Breast epithelium (tissue), 4 donors: ENCODE results near the gene KLHL29. TPM values are rescaled to one million over a fixed set of nuclear protein-coding genes. Genes with fewer than 3 reads are reported as not detected.

ENCODE experiments used
- DNase-seq, 2 donors: peaks; one replicate each; pipeline ENCODE4 v3.0.0-alpha.2; 2019; ENCODE audit warnings: low spot score in 2 of 2
- H3K27ac ChIP-seq, 2 donors: fragments of 200-600 bp; sonication (generic) in 1 of 2; one replicate each; pipeline ENCODE4 v1.5.1; 2016 to 2019; ENCODE audit warnings: mild to moderate bottlenecking in 1 of 2
- H3K27me3 ChIP-seq, 2 donors: fragments of 200-600 bp; sonication (generic) in 1 of 2; one replicate each; pipeline versions ENCODE4 v1.5.1 to v1.6.0; 2017 to 2019; ENCODE audit warnings: control low read depth in 1 of 2, mild to moderate bottlenecking in 1 of 2
- H3K36me3 ChIP-seq: fragments of 200-600 bp; one replicate; pipeline ENCODE4 v1.5.1; 2019
- H3K4me1 ChIP-seq, 2 donors: fragments of 200-600 bp; sonication (generic); one replicate each; pipeline ENCODE4 v1.5.1; 2016 to 2019; ENCODE audit warnings: control low read depth in 1 of 2
- H3K4me3 ChIP-seq, 3 donors: fragments of 200-600 bp; sonication (generic); 1 replicate in 2 of 3; 2 replicates in 1 of 3; pipeline ENCODE4 v1.5.1; 2016 to 2019; ENCODE audit warnings: mild to moderate bottlenecking in 3 of 3, moderate library complexity in 2 of 3
- H3K9me3 ChIP-seq, 2 donors: fragments of 200-600 bp; sonication (generic) in 1 of 2; one replicate each; pipeline ENCODE4 v1.5.1; 2016 to 2019; ENCODE audit warnings: control low read depth in 1 of 2
- POLR2A ChIP-seq: fragments of 450-650 bp; IDR thresholded peaks from one replicate; pipeline ENCODE4 v1.6.1; 2016; ENCODE audit warnings: antibody characterized with exemption, mild to moderate bottlenecking, moderate library complexity
- POLR2AphosphoS5 ChIP-seq, 3 donors: sonication (generic); formaldehyde crosslinking; IDR thresholded peaks; one replicate each; pipeline ENCODE4 v1.6.1; 2017; ENCODE audit warnings: antibody characterized with exemption in 3 of 3
- intact Hi-C: fragments of 100-400 bp; cut with DNase I; formaldehyde crosslinking; loops from one replicate; pipeline ENCODE4 v1.15.1; 2023; ENCODE audit warnings: low total_unique reads
- total RNA-seq, 3 donors: library from RNA; depleted of rRNA; stranded (reverse); fragments of >200 nt; gene quantifications; one replicate each; pipeline ENCODE4 v1.1.0, GENCODE V29; 2016
- TF ChIP-seq, protein P1 (sequence below), 3 donors: fragments of 450-650 bp; IDR thresholded peaks; one replicate each; pipeline ENCODE4 v1.5.1; 2016 to 2017; ENCODE audit warnings: antibody characterized with exemption in 3 of 3, mild to moderate bottlenecking in 3 of 3, moderate library complexity in 3 of 3

KLHL29 gene
- total RNA-seq, 3 donors from 2014 or later, result 4.5 to 20.9 (median 14.7) TPM

- Histone ChIP-seq H3K27me3 (no peaks in the 10 kb centered on the region), H3K36me3 (no peaks in the 10 kb centered on the region), H3K27ac (no peak overlapping the region), H3K9me3 (no peaks in the 10 kb centered on the region), H3K4me1 (no peaks in the 10 kb centered on the region), H3K4me3 (no peak overlapping the region)
- intact Hi-C loops, result no loop called here
- DNase-seq, result peak in 1 of 2 donors; percentile 6
- TF ChIP-seq, protein P1, sequence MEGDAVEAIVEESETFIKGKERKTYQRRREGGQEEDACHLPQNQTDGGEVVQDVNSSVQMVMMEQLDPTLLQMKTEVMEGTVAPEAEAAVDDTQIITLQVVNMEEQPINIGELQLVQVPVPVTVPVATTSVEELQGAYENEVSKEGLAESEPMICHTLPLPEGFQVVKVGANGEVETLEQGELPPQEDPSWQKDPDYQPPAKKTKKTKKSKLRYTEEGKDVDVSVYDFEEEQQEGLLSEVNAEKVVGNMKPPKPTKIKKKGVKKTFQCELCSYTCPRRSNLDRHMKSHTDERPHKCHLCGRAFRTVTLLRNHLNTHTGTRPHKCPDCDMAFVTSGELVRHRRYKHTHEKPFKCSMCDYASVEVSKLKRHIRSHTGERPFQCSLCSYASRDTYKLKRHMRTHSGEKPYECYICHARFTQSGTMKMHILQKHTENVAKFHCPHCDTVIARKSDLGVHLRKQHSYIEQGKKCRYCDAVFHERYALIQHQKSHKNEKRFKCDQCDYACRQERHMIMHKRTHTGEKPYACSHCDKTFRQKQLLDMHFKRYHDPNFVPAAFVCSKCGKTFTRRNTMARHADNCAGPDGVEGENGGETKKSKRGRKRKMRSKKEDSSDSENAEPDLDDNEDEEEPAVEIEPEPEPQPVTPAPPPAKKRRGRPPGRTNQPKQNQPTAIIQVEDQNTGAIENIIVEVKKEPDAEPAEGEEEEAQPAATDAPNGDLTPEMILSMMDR (IDR thresholded peaks at IDR 0.05), result no peak
- TF ChIP-seq POLR2AphosphoS5 (IDR thresholded peaks at IDR 0.05), result no peak
- TF ChIP-seq POLR2A, result no peak
Observed at GRCh38 chr2:23429036-23429435, 44.1 kb downstream of the KLHL29 start.

GRCh38 chr2:23430263-23430662, 45.3 kb downstream of the KLHL29 start:
- TF ChIP-seq, protein P1 (IDR thresholded peaks at IDR 0.05), result no peak
- no peak for TF ChIP-seq POLR2AphosphoS5 (IDR thresholded peaks at IDR 0.05)
- no peak for TF ChIP-seq POLR2A
- no peak overlapping the region for H3K4me3 ChIP-seq
- H3K4me1 ChIP-seq, result no peaks in the 10 kb centered on the region
- DNase-seq, result peak in 1 of 2 donors; percentile 1
- H3K36me3 ChIP-seq, result no peaks in the 10 kb centered on the region
- H3K9me3 ChIP-seq, result no peaks in the 10 kb centered on the region
- no peaks in the 10 kb centered on the region for H3K27me3 ChIP-seq
- H3K27ac ChIP-seq, result no peak overlapping the region
- intact Hi-C loops, result no loop called here

- intact Hi-C loops, result loop anchor here (2.0 kb wide), 1 partner anchor 134 kb away; no protein-coding TSS in a partner anchor
- peak in 1 of 2 donors; percentile 0 for DNase-seq
- Histone ChIP-seq H3K27ac (no peak overlapping the region), H3K4me1 (no peaks in the 10 kb centered on the region), H3K36me3 (no peaks in the 10 kb centered on the region), H3K9me3 (peaks cover 0 to 3% of the 10 kb centered on the region in 2 donors), H3K27me3 (no peaks in the 10 kb centered on the region), H3K4me3 (no peak overlapping the region)
- TF ChIP-seq POLR2A (no peak), POLR2AphosphoS5 (IDR thresholded peaks at IDR 0.05) (no peak)
- TF ChIP-seq, protein P1 (IDR thresholded peaks at IDR 0.05), result no peak
Observed at GRCh38 chr2:23432531-23432930, 47.6 kb downstream of the KLHL29 start.

- Histone ChIP-seq H3K27me3 (no peaks in the 10 kb centered on the region), H3K4me3 (no peak overlapping the region), H3K36me3 (no peaks in the 10 kb centered on the region), H3K27ac (no peak overlapping the region), H3K9me3 (peaks cover 0 to 4% of the 10 kb centered on the region in 2 donors), H3K4me1 (no peaks in the 10 kb centered on the region)
- TF ChIP-seq POLR2A, result no peak
- TF ChIP-seq, protein P1 (IDR thresholded peaks at IDR 0.05), result no peak
- TF ChIP-seq POLR2AphosphoS5 (IDR thresholded peaks at IDR 0.05), result no peak
- peak in 1 of 2 donors; percentile 4 for DNase-seq
- intact Hi-C loops, result loop anchor here (2.0 kb wide), 1 partner anchor 134 kb away; no protein-coding TSS in a partner anchor
Observed at GRCh38 chr2:23433282-23433681, 48.3 kb downstream of the KLHL29 start.

- H3K4me1 ChIP-seq, result no peaks in the 10 kb centered on the region
- H3K27me3 ChIP-seq, result no peaks in the 10 kb centered on the region
- intact Hi-C loops, result no loop called here
- H3K36me3 ChIP-seq, result no peaks in the 10 kb centered on the region
- no peak overlapping the region for H3K4me3 ChIP-seq
- DNase-seq, result no peak
- no peak overlapping the region for H3K27ac ChIP-seq
- TF ChIP-seq, protein P1 (IDR thresholded peaks at IDR 0.05), result no peak
- TF ChIP-seq POLR2AphosphoS5 (IDR thresholded peaks at IDR 0.05) (no peak), POLR2A (no peak)
- peaks cover 0 to 4% of the 10 kb centered on the region in 2 donors for H3K9me3 ChIP-seq
Observed at GRCh38 chr2:23434721-23435121, 49.7 kb downstream of the KLHL29 start.
